Keratinocyte (primary cell): ENCODE data around the gene CD1E. TPM values are rescaled to one million over a fixed set of nuclear protein-coding genes. Genes with fewer than 3 reads are reported as not detected.

Experiments used
- DNase-seq: peaks from one replicate; pipeline ENCODE4 v3.0.0-alpha.2; 2011; ENCODE audit warnings: low read depth, missing footprints, low spot score
- FAIRE-seq: peaks from 2 replicates; lab custom pipeline; 2011; peaks lifted over from hg19 to GRCh38; lab: Jason Lieb, UNC
- H2AFZ ChIP-seq: 2 replicates; pipeline ENCODE4 v1.6.0; 2012; ENCODE audit warnings: low read length, control low read depth, inconsistent platforms; ENCODE audit not compliant: control insufficient read depth
- H3K27ac ChIP-seq: 2 replicates; pipeline ENCODE4 v1.5.1; 2011; ENCODE audit warnings: low read length; ENCODE audit not compliant: control insufficient read depth, insufficient read depth
- H3K27me3 ChIP-seq: 3 replicates; pipeline ENCODE4 v1.6.0; 2011; ENCODE audit warnings: low read length; ENCODE audit not compliant: control insufficient read depth, insufficient read depth; ENCODE audit errors: extremely low read depth
- H3K36me3 ChIP-seq, 2 experiments: 2 replicates in 1 of 2; 3 replicates in 1 of 2; pipeline ENCODE4 v1.5.1; 2011; ENCODE audit warnings: low read length in 2 of 2, mild to moderate bottlenecking in 1 of 2; ENCODE audit not compliant: control insufficient read depth in 2 of 2, insufficient read depth in 2 of 2; ENCODE audit errors: extremely low read depth in 1 of 2
- H3K4me1 ChIP-seq: 3 replicates; pipeline ENCODE4 v1.5.1; 2011; ENCODE audit warnings: low read length; ENCODE audit not compliant: control insufficient read depth, insufficient read depth; ENCODE audit errors: extremely low read depth
- H3K4me2 ChIP-seq: 3 replicates; pipeline ENCODE4 v1.6.0; 2011; ENCODE audit warnings: low read depth, low read length; ENCODE audit not compliant: control insufficient read depth, insufficient read depth; ENCODE audit errors: extremely low read depth
- H3K4me3 ChIP-seq, 3 experiments: fragments of 200-600 bp in 1 of 3; sonication (generic) in 1 of 3; 2 replicates in 2 of 3; 3 replicates in 1 of 3; pipeline ENCODE4 v1.5.1; 2011 to 2016; ENCODE audit warnings: low read length in 3 of 3, mild to moderate bottlenecking in 3 of 3, control low read depth in 2 of 3, inconsistent platforms in 1 of 3, low read depth in 1 of 3, mixed read lengths in 1 of 3, mixed run types in 1 of 3, moderate library complexity in 1 of 3; ENCODE audit not compliant: control insufficient read depth in 2 of 3, insufficient read depth in 2 of 3; ENCODE audit errors: extremely low read depth in 1 of 3
- H3K79me2 ChIP-seq: 2 replicates; pipeline ENCODE4 v1.6.0; 2012; ENCODE audit warnings: low read length; ENCODE audit not compliant: control insufficient read depth, insufficient read depth
- H3K9ac ChIP-seq: 3 replicates; pipeline ENCODE4 v1.6.0; 2011; ENCODE audit warnings: low read length; ENCODE audit not compliant: control insufficient read depth, insufficient read depth; ENCODE audit errors: extremely low read depth
- H3K9me1 ChIP-seq: 3 replicates; pipeline ENCODE4 v1.6.0; 2011; ENCODE audit warnings: low read length; ENCODE audit not compliant: control insufficient read depth, insufficient read depth; ENCODE audit errors: extremely low read depth
- H3K9me3 ChIP-seq: 2 replicates; pipeline ENCODE4 v1.5.1; 2012; ENCODE audit warnings: low read depth, low read length; ENCODE audit not compliant: control insufficient read depth
- H4K20me1 ChIP-seq: 3 replicates; pipeline ENCODE4 v1.6.0; 2011; ENCODE audit warnings: low read length; ENCODE audit not compliant: control insufficient read depth, insufficient read depth; ENCODE audit errors: extremely low read depth
- CTCF ChIP-seq, 3 experiments: IDR thresholded peaks in 1 of 3; conservative IDR thresholded peaks in 1 of 3; optimal IDR thresholded peaks in 1 of 3; 2 replicates in 2 of 3; 3 replicates in 1 of 3; pipeline versions ENCODE3 to v1.5.1; 2011; ENCODE audit warnings: low read length in 3 of 3, mild to moderate bottlenecking in 3 of 3, moderate library complexity in 2 of 3, control low read depth in 1 of 3, inconsistent platforms in 1 of 3; ENCODE audit not compliant: insufficient read depth in 2 of 3; ENCODE audit errors: extremely low read depth in 1 of 3
- EZH2 ChIP-seq: IDR thresholded peaks from one replicate; pipeline ENCODE4 v1.6.1; 2012; ENCODE audit warnings: inconsistent platforms, mild to moderate bottlenecking, low read length, moderate library complexity
- dilution Hi-C: fragments of 300-500 bp; cut with MboI; formaldehyde crosslinking; loops from one replicate; pipeline ENCODE4 v1.7.0; 2020; ENCODE audit warnings: low sequenced_read_pairs; ENCODE audit not compliant: extremely low pct_ligation_motif_present
- polyA plus RNA-seq, 5 experiments: library from polyadenylated mRNA; depleted of rRNA in 3 of 5; stranded (reverse) in 3 of 5; stranded (forward) in 1 of 5; unstranded in 1 of 5; fragments of >200 nt; gene quantifications; 1 replicate in 1 of 5; 2 replicates in 3 of 5; 3 replicates in 1 of 5; pipeline versions ENCODE4 v1.2.1 to v1.2.3, GENCODE V29; 2011 to 2012; ENCODE audit warnings: missing spikeins in 2 of 5, low read depth in 1 of 5, low replicate concordance in 1 of 5

CD1E gene
- polyA plus RNA-seq, 1 donor (not counting 4 experiments of a cell fraction or from before 2014, with no cell fraction given), result not detected

GRCh38 chr1:158374860-158375259 lies 21.2 kb downstream of the CD1E start:
- H3K4me3 ChIP-seq, result no peak overlapping the region
- dilution Hi-C loops, result no loop called here
- no peak for FAIRE-seq
- no peak for TF ChIP-seq CTCF (optimal IDR thresholded peaks at IDR 0.05 in 1 of 3, IDR thresholded peaks at IDR 0.05 in 1 of 3, conservative IDR thresholded peaks at IDR 0.05 in 1 of 3; ENCODE audit: extremely low read depth in 1 of 3, insufficient read depth in 2 of 3, low read length in 3 of 3)
- TF ChIP-seq EZH2, result no peak
- no peaks in the 10 kb centered on the region for H3K79me2 ChIP-seq
- no peak overlapping the region for H3K4me2 ChIP-seq
- H3K9me1 ChIP-seq, result no peaks in the 10 kb centered on the region
- no peaks in the 10 kb centered on the region for H4K20me1 ChIP-seq
- H3K9ac ChIP-seq, result no peak overlapping the region
- H3K27me3 ChIP-seq, result no peaks in the 10 kb centered on the region
- no peaks in the 10 kb centered on the region for H3K4me1 ChIP-seq
- no peaks in the 10 kb centered on the region for H3K9me3 ChIP-seq
- no peak overlapping the region for H3K27ac ChIP-seq
- H3K36me3 ChIP-seq, result no peaks in the 10 kb centered on the region
- no peak for DNase-seq
- no peak overlapping the region for H2AFZ ChIP-seq

GRCh38 chr1:158390331-158390730 lies 36.6 kb downstream of the CD1E start:
- Histone ChIP-seq H3K4me2 (no peak overlapping the region), H3K9ac (no peak overlapping the region), H3K4me3 (no peak overlapping the region), H3K79me2 (no peaks in the 10 kb centered on the region), H3K4me1 (no peaks in the 10 kb centered on the region), H3K27me3 (no peaks in the 10 kb centered on the region), H3K36me3 (no peaks in the 10 kb centered on the region), H2AFZ (no peak overlapping the region), H3K27ac (no peak overlapping the region), H3K9me3 (no peaks in the 10 kb centered on the region), H3K9me1 (no peaks in the 10 kb centered on the region), H4K20me1 (no peaks in the 10 kb centered on the region)
- dilution Hi-C loops, result no loop called here
- no peak for TF ChIP-seq CTCF (optimal IDR thresholded peaks at IDR 0.05 in 1 of 3, IDR thresholded peaks at IDR 0.05 in 1 of 3, conservative IDR thresholded peaks at IDR 0.05 in 1 of 3; ENCODE audit: extremely low read depth in 1 of 3, insufficient read depth in 2 of 3, low read length in 3 of 3)
- TF ChIP-seq EZH2, result no peak
- FAIRE-seq (no peak), DNase-seq (no peak)
